Fibroblast of skin of abdomen (primary cell): Measurements from ENCODE around the gene TVP23C.

ENCODE experiments used
- DNase-seq: peaks from one replicate; pipeline ENCODE4 v3.0.0-alpha.2; 2013

Gene TVP23C

DNA sequence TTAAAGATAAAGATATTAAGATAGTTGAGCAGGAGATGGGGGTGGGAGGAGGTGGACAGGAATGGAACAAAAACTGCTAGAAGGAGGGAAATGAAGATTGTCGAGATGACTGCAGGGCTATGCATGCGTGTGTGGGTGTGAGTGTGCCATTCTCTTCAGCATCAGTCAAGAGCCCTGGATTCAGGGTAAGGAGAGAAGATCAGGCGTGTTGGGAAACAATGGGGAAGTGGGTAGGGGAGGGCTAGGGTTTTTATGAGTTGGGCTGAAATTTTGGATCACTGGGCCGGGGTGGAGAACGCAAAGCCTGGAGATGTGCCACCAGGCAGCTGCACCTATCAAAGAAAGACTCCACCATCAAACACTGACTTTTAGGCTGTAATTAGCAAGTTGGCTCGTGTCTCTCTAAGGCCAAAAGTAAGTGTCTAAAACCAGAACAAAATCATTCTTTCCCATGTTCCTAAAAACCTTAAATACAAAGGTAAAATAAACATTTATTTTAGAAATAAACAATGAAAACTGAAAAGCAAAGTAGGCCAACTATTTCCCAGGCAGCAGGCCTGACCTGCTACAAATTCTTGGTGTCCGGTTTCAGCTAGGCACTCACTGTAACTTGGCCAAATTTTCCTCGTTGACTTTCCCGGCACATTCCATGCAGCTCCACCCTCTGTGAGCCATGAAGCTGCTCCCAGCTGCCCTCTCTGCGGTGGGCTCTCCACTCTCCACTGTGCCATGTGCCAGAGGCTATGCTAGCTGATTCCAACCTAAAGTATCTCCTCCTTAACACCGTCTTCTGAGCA, 100.1 kb downstream of the TVP23C start:
- peak; percentile 80 for DNase-seq

DNA sequence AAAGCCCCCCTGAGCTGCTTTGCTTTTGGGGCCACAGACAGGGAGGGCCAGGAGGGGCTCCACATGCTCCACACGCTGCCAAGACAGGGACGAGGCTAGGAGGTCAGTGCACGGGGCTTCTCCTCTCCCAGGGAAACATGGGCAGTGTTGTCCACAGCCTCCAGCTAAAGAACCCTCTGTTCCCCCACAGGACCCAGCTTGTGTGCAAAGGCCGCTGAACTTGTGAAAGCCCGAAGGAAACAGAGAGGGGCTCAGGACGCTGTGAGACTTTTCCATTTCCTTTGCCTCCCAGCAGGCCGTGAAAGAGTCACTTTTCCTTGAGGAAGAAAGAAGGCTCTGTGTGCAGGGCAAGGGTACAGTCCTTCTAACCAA, 105.6 kb downstream of the TVP23C start:
- no peak for DNase-seq

DNA sequence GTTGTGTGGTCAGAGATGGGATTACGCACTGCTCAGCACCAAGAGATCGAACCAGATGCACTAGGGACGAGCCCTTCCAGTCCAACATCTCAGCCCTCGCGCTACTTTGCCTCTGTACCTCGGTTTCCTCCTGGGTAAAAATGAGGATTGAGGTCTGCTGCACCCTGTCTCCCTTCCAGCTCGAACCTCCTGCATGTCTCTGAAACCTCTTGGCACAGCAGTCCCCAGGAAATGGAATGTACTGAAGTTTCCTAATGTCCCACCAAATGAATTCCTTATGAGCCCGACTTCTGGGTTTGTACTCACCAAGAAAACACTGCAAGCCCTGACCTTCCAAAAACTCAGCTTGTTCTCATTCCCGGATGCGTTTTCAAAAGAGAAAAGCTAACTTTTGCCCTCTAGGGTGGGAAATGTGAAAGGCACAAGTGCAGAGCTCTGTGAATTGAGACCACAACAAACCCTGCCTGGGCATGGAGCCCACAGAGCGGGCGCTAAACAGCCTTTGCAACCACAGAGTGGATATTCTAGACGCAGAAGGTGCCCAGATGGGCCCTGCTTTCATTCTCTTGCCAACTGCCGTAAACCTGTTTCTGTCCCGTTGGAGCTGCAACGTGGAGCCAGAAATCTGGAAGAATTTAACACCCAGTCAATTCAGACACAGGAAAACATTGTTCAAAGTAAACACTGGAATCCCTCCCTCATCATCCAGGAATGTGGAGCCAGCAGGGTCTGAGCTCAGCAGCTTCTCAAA, 106.1 kb downstream of the TVP23C start:
- peak; percentile 94 for DNase-seq

DNA sequence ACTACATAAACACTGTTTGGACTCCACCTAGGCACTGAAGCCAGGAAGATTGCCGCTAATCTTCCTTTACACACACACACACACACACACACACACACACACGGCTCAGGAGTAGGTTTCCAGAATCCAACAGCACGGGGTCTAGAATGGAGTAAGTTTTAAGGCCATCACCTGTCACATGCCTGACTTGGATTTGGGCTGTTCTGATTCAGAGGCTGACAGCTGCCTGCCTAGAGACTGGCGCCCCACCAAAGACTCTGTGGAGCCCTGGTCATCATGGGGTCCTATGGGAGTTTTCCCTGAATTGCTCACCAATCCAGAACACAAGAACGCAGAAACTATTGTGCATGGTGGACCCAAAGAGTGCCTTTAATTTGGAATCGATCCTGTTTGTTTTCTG, 106.8 kb downstream of the TVP23C start:
- no peak for DNase-seq

DNA sequence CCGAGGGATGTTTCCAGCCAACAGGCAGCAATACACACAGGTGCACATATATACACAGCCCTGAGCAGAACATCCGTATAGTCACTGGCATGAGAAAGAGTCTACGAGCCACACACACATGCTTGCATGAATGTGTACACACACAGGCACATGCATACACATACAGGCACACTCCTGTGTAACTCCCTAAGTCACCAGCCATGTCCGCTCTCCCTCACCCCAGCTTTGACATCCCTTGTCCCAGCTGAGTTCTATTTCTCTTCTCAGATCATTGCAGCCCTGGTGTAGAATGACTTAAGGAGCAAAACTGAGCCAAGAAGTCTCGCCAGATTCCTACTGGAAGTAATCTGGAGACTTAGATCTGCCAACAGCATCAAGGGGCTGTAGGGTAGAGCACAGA, 108.9 kb downstream of the TVP23C start:
- DNase-seq, result no peak

DNA sequence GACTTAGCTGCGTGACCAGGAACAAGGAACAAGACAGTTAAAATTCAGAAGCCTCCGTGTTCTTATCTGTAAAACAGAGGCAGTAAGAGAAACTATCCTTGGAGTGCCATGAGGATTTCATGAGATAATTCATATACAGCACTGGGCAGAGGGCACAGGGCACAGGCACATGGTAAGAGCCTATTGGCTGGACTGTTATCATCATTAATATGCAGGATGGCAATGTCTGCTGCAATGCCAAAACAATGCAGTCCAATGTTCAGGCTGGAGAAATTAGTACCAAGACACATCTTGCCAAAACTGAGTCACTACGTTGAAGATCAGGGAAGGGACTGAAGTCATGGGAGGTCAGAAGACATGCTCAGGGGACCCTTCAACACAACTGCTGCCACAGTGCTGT, 109.5 kb downstream of the TVP23C start:
- no peak for DNase-seq

DNA sequence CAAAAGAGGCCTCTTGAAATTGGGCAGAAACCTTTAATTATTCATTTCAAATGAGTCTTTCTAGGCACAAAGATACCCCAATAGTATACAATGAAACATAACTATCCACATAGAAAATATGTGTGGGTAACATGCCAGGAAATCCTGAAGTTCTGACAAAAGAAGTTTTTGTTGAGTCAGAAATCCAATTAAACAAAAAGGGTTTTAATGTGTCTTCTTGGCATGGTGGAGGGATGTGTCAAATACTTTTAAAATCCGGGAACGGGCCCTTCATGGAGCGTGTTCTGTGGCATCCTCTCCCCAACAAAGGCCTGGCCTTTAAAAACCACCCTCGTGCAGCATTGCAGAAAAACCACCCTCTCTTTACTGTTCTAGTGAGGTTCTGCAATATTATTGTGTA, 110.0 kb downstream of the TVP23C start:
- peak; percentile 66 for DNase-seq

DNA sequence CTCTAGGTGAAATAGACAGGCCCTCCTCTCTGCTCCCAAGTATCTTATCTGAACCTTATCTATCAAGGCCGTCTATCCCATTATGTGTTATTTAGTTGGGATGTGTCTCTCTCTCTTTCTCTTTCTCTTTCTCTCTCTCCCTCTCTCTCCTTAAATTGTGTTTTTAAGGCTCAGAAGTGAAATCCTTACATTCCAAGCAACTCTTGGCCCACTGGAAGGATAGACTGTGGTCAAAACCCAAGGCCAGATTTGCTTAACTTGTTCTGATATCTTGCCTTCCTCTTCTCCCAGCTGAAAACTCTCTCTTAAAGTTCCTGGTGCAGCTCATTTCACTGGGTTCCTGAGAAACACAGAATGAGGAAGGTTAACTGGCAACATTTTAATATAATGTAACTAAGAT, 110.5 kb downstream of the TVP23C start:
- peak; percentile 38 for DNase-seq
